ENCODE results near the gene OR52W1.

Gene OR52W1

GRCh38 chr11:6200975-6201374 lies 2.0 kb downstream of the OR52W1 start:
- Histone ChIP-seq H3K36me3 (ENCODE audit: low read length) (no peaks in the 10 kb centered on the region), H3K9me2 (replicated peaks; ENCODE audit: insufficient read depth, low read length) (no peaks in the 10 kb centered on the region), H3K4me3 (ENCODE audit: insufficient read depth, low read length, poor library complexity, severe bottlenecking) (no peak overlapping the region), H3K9ac (ENCODE audit: low read length) (no peak overlapping the region), H2AFZ (ENCODE audit: low read depth, low read length, severe bottlenecking) (no peak overlapping the region), H3K27ac (ENCODE audit: low read depth, low read length) (no peak overlapping the region), H3F3A (ENCODE audit: insufficient read depth) (no peaks in the 10 kb centered on the region), H3K79me2 (ENCODE audit: insufficient read depth, low read length) (no peaks in the 10 kb centered on the region), H3K4me2 (ENCODE audit: low read depth, low read length, poor library complexity, severe bottlenecking) (no peak overlapping the region), H4K20me1 (ENCODE audit: low read depth, low read length) (no peaks in the 10 kb centered on the region), H3K9me3 (ENCODE audit: insufficient read depth, low read length) (no peaks in the 10 kb centered on the region), H3K27me3 (ENCODE audit: low read length) (no peaks in the 10 kb centered on the region)
- TF ChIP-seq CTCF (IDR thresholded peaks at IDR 0.05; ENCODE audit: insufficient read depth, low read length, poor library complexity, severe bottlenecking) (no peak), EZH2phosphoT487 (conservative IDR thresholded peaks at IDR 0.05; ENCODE audit: low read length) (no peak)

- Histone ChIP-seq H3F3A (ENCODE audit: insufficient read depth) (no peaks in the 10 kb centered on the region), H3K4me3 (ENCODE audit: insufficient read depth, low read length, poor library complexity, severe bottlenecking) (no peak overlapping the region), H3K9ac (ENCODE audit: low read length) (no peak overlapping the region), H3K4me2 (ENCODE audit: low read depth, low read length, poor library complexity, severe bottlenecking) (no peak overlapping the region), H2AFZ (ENCODE audit: low read depth, low read length, severe bottlenecking) (no peak overlapping the region), H3K36me3 (ENCODE audit: low read length) (no peaks in the 10 kb centered on the region), H4K20me1 (ENCODE audit: low read depth, low read length) (no peaks in the 10 kb centered on the region), H3K79me2 (ENCODE audit: insufficient read depth, low read length) (no peaks in the 10 kb centered on the region), H3K27ac (ENCODE audit: low read depth, low read length) (no peak overlapping the region), H3K9me3 (ENCODE audit: insufficient read depth, low read length) (no peaks in the 10 kb centered on the region), H3K27me3 (ENCODE audit: low read length) (no peaks in the 10 kb centered on the region), H3K9me2 (replicated peaks; ENCODE audit: insufficient read depth, low read length) (no peaks in the 10 kb centered on the region)
- TF ChIP-seq EZH2phosphoT487 (conservative IDR thresholded peaks at IDR 0.05; ENCODE audit: low read length) = no peak
- TF ChIP-seq CTCF (IDR thresholded peaks at IDR 0.05; ENCODE audit: insufficient read depth, low read length, poor library complexity, severe bottlenecking) = no peak
Measured at GRCh38 chr11:6201481-6201880, 2.5 kb downstream of the OR52W1 start.

- Histone ChIP-seq H2AFZ (ENCODE audit: low read depth, low read length, severe bottlenecking) (no peak overlapping the region), H3K9me2 (replicated peaks; ENCODE audit: insufficient read depth, low read length) (no peaks in the 10 kb centered on the region), H4K20me1 (ENCODE audit: low read depth, low read length) (no peaks in the 10 kb centered on the region), H3K9me3 (ENCODE audit: insufficient read depth, low read length) (no peaks in the 10 kb centered on the region), H3K36me3 (ENCODE audit: low read length) (no peaks in the 10 kb centered on the region), H3K79me2 (ENCODE audit: insufficient read depth, low read length) (no peaks in the 10 kb centered on the region), H3K9ac (ENCODE audit: low read length) (no peak overlapping the region), H3K27me3 (ENCODE audit: low read length) (no peaks in the 10 kb centered on the region), H3K4me2 (ENCODE audit: low read depth, low read length, poor library complexity, severe bottlenecking) (no peak overlapping the region), H3K4me3 (ENCODE audit: insufficient read depth, low read length, poor library complexity, severe bottlenecking) (no peak overlapping the region), H3K27ac (ENCODE audit: low read depth, low read length) (no peak overlapping the region), H3F3A (ENCODE audit: insufficient read depth) (no peaks in the 10 kb centered on the region)
- no peak for TF ChIP-seq CTCF (IDR thresholded peaks at IDR 0.05; ENCODE audit: insufficient read depth, low read length, poor library complexity, severe bottlenecking)
- TF ChIP-seq EZH2phosphoT487 (conservative IDR thresholded peaks at IDR 0.05; ENCODE audit: low read length) = no peak
Measured at GRCh38 chr11:6202041-6202440, 3.0 kb downstream of the OR52W1 start.
